GM12878 (cell line): ENCODE measurements around the gene KCNJ14. TPM values are rescaled to one million over a fixed set of nuclear protein-coding genes. Genes with fewer than 3 reads are reported as not detected.
A peak's percentile ranks its signal among the peaks of the same experiment; 100 is the strongest.

Source experiments
- BCL11A ChIP-seq: IDR thresholded peaks from 2 replicates; pipeline ENCODE4 v1.6.1; 2011; ENCODE audit warnings: low read depth, low read length
- BHLHE40 ChIP-seq, 2 experiments: fragments of 450-650 bp in 1 of 2; IDR thresholded peaks; 2 replicates each; pipeline ENCODE4 v1.6.1; 2011 to 2017; ENCODE audit warnings: low read depth in 2 of 2, borderline replicate concordance in 1 of 2, improper control_type of control experiment in 1 of 2, low read length in 1 of 2, mild to moderate bottlenecking in 1 of 2
- DPF2 ChIP-seq: fragments of 450-650 bp; IDR thresholded peaks from 2 replicates; pipeline ENCODE4 v1.6.1; 2017; ENCODE audit warnings: mild to moderate bottlenecking
- EED ChIP-seq: sonication (generic); IDR thresholded peaks from 2 replicates; pipeline ENCODE4 v1.6.1; 2016; ENCODE audit warnings: antibody characterized with exemption, low read depth
- ELK1 ChIP-seq: IDR thresholded peaks from 2 replicates; pipeline ENCODE4 v1.6.1; 2012; ENCODE audit warnings: low read depth, low read length, improper control_type of control experiment
- EZH2 ChIP-seq: IDR thresholded peaks from 2 replicates; pipeline ENCODE4 v1.6.1; 2012; ENCODE audit warnings: low read depth, mild to moderate bottlenecking, control low read depth, inconsistent platforms, low read length, borderline replicate concordance; ENCODE audit not compliant: control insufficient read depth
- HDGF ChIP-seq: fragments of 450-650 bp; IDR thresholded peaks from 2 replicates; pipeline ENCODE4 v1.6.1; 2016; ENCODE audit warnings: antibody characterized with exemption
- KDM1A ChIP-seq: fragments of 200-600 bp; sonication (generic); IDR thresholded peaks from 2 replicates; pipeline ENCODE4 v1.6.1; 2016; ENCODE audit warnings: borderline replicate concordance
- LARP7 ChIP-seq: fragments of 450-650 bp; IDR thresholded peaks from 2 replicates; pipeline ENCODE4 v1.6.1; 2017; ENCODE audit warnings: mild to moderate bottlenecking
- MAX ChIP-seq: IDR thresholded peaks from 2 replicates; pipeline ENCODE4 v1.6.1; 2012; ENCODE audit warnings: low read depth, low read length, improper control_type of control experiment
- MXI1 ChIP-seq: fragments of 150-350 bp; IDR thresholded peaks from 2 replicates; pipeline ENCODE4 v1.6.1; 2011; ENCODE audit warnings: low read depth, mild to moderate bottlenecking, inconsistent platforms, low read length, improper control_type of control experiment
- NRF1 ChIP-seq: conservative IDR thresholded peaks from 2 replicates; pipeline ENCODE4 v1.6.1; 2011; ENCODE audit warnings: mild to moderate bottlenecking, low read depth, low read length, improper control_type of control experiment
- SIN3A ChIP-seq: IDR thresholded peaks from 2 replicates; pipeline ENCODE4 v1.6.1; 2012; ENCODE audit warnings: low read depth, low read length, improper control_type of control experiment
- SKIL ChIP-seq: fragments of 450-650 bp; IDR thresholded peaks from 2 replicates; pipeline ENCODE4 v1.6.1; 2017; ENCODE audit warnings: mild to moderate bottlenecking, low read depth, inconsistent platforms; ENCODE audit not compliant: poor library complexity, severe bottlenecking
- SMC3 ChIP-seq: IDR thresholded peaks from 2 replicates; pipeline ENCODE4 v1.6.1; 2011; ENCODE audit warnings: low read length, improper control_type of control experiment, borderline replicate concordance
- ZBTB40 ChIP-seq: fragments of 450-650 bp; IDR thresholded peaks from 2 replicates; pipeline ENCODE4 v1.6.1; 2016; ENCODE audit warnings: mild to moderate bottlenecking, moderate library complexity, borderline replicate concordance
- ZNF592 ChIP-seq: fragments of 450-650 bp; IDR thresholded peaks from 2 replicates; pipeline ENCODE4 v1.6.1; 2017; ENCODE audit warnings: mild to moderate bottlenecking, moderate library complexity
- polyA plus RNA-seq, 11 experiments: library from polyadenylated mRNA; depleted of rRNA in 4 of 11; unstranded in 6 of 11; stranded (reverse) in 5 of 11; fragments of >200 nt; fragmentation: Nextera tagmentation in 4 of 11; fragmentation: Illumina TruSeq in 1 of 11; extraction: Ambion mirVana in 4 of 11; extraction: Trizol in 1 of 11; gene quantifications; 1 replicate in 1 of 11; 2 replicates in 10 of 11; pipeline versions ENCODE4 v1.2.1 to v1.2.3, GENCODE V29; 2011 to 2016; ENCODE audit warnings: inconsistent platforms in 2 of 11, missing spikeins in 2 of 11, low read depth in 1 of 11
- total RNA-seq, 4 experiments: library from RNA; depleted of rRNA in 3 of 4; stranded (reverse); fragments of >200 nt in 3 of 4; fragmentation: Illumina TruSeq in 1 of 4; extraction: Trizol in 1 of 4; gene quantifications; 2 replicates each; pipeline versions ENCODE4 v1.2.1 to v1.2.3, GENCODE V29; 2013 to 2021

Gene KCNJ14
- total and polyA plus RNA-seq, 10 of the 15 experiments (the other 5 are each of a cell fraction or from before 2014, with no cell fraction given): 0.24 to 1.4 (median 0.42) TPM

GRCh38 chr19:48513289-48514122 is 58.1 kb downstream of the KCNJ14 start (continued):
- TF ChIP-seq ZNF592 (no peak), BCL11A (no peak), BHLHE40 (IDR thresholded peaks at IDR 0.05; ENCODE audit: borderline replicate concordance in 1 of 2, low read depth in 2 of 2, low read length in 1 of 2) (peak in 1 of 2 experiments; percentile 80; a peak in 2 of 4 replicates), EZH2 (no peak), KDM1A (no peak), EED (no peak), SMC3 (no peak), MXI1 (no peak), HDGF (no peak), LARP7 (no peak; the same call in 1 of the 2 replicates), ELK1 (peak; percentile 66; the same call in 1 of the 2 replicates), MAX (no peak), SIN3A (no peak), NRF1 (0 out of 2 replicates have a peak, but pooled peaks have one; percentile 14), ZBTB40 (no peak; the same call in 1 of the 2 replicates), SKIL (no peak), DPF2 (no peak)
